ENCODE results near the gene POU2AF1.

GRCh38 chr11:111412293-111412692 lies 33.2 kb upstream of the POU2AF1 start:
- TF ChIP-seq, protein P1, sequence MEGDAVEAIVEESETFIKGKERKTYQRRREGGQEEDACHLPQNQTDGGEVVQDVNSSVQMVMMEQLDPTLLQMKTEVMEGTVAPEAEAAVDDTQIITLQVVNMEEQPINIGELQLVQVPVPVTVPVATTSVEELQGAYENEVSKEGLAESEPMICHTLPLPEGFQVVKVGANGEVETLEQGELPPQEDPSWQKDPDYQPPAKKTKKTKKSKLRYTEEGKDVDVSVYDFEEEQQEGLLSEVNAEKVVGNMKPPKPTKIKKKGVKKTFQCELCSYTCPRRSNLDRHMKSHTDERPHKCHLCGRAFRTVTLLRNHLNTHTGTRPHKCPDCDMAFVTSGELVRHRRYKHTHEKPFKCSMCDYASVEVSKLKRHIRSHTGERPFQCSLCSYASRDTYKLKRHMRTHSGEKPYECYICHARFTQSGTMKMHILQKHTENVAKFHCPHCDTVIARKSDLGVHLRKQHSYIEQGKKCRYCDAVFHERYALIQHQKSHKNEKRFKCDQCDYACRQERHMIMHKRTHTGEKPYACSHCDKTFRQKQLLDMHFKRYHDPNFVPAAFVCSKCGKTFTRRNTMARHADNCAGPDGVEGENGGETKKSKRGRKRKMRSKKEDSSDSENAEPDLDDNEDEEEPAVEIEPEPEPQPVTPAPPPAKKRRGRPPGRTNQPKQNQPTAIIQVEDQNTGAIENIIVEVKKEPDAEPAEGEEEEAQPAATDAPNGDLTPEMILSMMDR (IDR thresholded peaks at IDR 0.05; ENCODE audit: insufficient read depth, low read length, poor library complexity, severe bottlenecking): no peak
- no peak for TF ChIP-seq EZH2phosphoT487 (conservative IDR thresholded peaks at IDR 0.05; ENCODE audit: low read length)
